GM18873 (cell line): ENCODE results near the gene TMPRSS11D.

Source experiments
- ATAC-seq: cut with Tn5 transposase; IDR thresholded peaks from one replicate; pipeline ENCODE4 v1.9.1; 2021; ENCODE audit warnings: mild to moderate bottlenecking, moderate library complexity, moderate number of reproducible peaks; ENCODE audit not compliant: unreplicated experiment, low FRiP score

TMPRSS11D gene

GRCh38 chr4:67776746-67777145 is 107.1 kb downstream of the TMPRSS11D start:
- ATAC-seq, result no peak
